Activated gamma-delta T cell treated with Interleukin-2 at 50 U/mL for 16 hours (primary cell): ENCODE results near the gene SUPT4H1.

Experiments
- DNase-seq: peaks from one replicate; pipeline ENCODE4 v3.0.0-alpha.2; 2020

SUPT4H1 gene

GRCh38 chr17:58380207-58381123 lies 28.5 kb upstream of the SUPT4H1 start:
- no peak for DNase-seq

- DNase-seq: no peak
Observed at GRCh38 chr17:58379511-58379824, 27.5 kb upstream of the SUPT4H1 start.

- DNase-seq: no peak
Observed at GRCh38 chr17:58378733-58379510, 26.9 kb upstream of the SUPT4H1 start.

- no peak for DNase-seq
Observed at GRCh38 chr17:58377661-58378060, 25.7 kb upstream of the SUPT4H1 start.

GRCh38 chr17:58377093-58377601 lies 25.1 kb upstream of the SUPT4H1 start:
- DNase-seq: no peak

GRCh38 chr17:58376472-58377000 lies 24.5 kb upstream of the SUPT4H1 start:
- no peak for DNase-seq

- DNase-seq: no peak
Observed at GRCh38 chr17:58375811-58376210, 23.8 kb upstream of the SUPT4H1 start.

- DNase-seq: no peak
Observed at GRCh38 chr17:58375256-58375655, 23.3 kb upstream of the SUPT4H1 start.

- no peak for DNase-seq
Observed at GRCh38 chr17:58373923-58374322, 21.9 kb upstream of the SUPT4H1 start.

GRCh38 chr17:58373003-58373402 lies 21.0 kb upstream of the SUPT4H1 start:
- no peak for DNase-seq

GRCh38 chr17:58371300-58371950 lies 19.4 kb upstream of the SUPT4H1 start:
- DNase-seq: no peak

GRCh38 chr17:58370716-58371115 lies 18.7 kb upstream of the SUPT4H1 start:
- DNase-seq: no peak

- DNase-seq: no peak
Observed at GRCh38 chr17:58370309-58370708, 18.3 kb upstream of the SUPT4H1 start.

GRCh38 chr17:58369214-58370031 lies 17.4 kb upstream of the SUPT4H1 start:
- DNase-seq: no peak

GRCh38 chr17:58368860-58369213 lies 16.8 kb upstream of the SUPT4H1 start:
- DNase-seq: no peak

GRCh38 chr17:58367461-58367860 lies 15.5 kb upstream of the SUPT4H1 start:
- DNase-seq: no peak

GRCh38 chr17:58365980-58366595 lies 14.1 kb upstream of the SUPT4H1 start:
- no peak for DNase-seq

- DNase-seq: no peak
Observed at GRCh38 chr17:58365185-58365979, 13.4 kb upstream of the SUPT4H1 start.

- DNase-seq: no peak
Observed at GRCh38 chr17:58364270-58364942, 12.4 kb upstream of the SUPT4H1 start.

- no peak for DNase-seq
Observed at GRCh38 chr17:58363457-58364185, 11.6 kb upstream of the SUPT4H1 start.
